LoVo (cell line): Measurements from ENCODE around the gene SPTY2D1.
"Not testable (repeated sequence)": the region's sequence is repeated elsewhere in the genome, so short reads cannot be mapped to it uniquely, and the experiment has no call there.

Source experiments
- DNase-seq: peaks from one replicate; pipeline ENCODE4 v3.0.0-alpha.2; 2016; ENCODE audit warnings: low spot score

Gene SPTY2D1, protein sequence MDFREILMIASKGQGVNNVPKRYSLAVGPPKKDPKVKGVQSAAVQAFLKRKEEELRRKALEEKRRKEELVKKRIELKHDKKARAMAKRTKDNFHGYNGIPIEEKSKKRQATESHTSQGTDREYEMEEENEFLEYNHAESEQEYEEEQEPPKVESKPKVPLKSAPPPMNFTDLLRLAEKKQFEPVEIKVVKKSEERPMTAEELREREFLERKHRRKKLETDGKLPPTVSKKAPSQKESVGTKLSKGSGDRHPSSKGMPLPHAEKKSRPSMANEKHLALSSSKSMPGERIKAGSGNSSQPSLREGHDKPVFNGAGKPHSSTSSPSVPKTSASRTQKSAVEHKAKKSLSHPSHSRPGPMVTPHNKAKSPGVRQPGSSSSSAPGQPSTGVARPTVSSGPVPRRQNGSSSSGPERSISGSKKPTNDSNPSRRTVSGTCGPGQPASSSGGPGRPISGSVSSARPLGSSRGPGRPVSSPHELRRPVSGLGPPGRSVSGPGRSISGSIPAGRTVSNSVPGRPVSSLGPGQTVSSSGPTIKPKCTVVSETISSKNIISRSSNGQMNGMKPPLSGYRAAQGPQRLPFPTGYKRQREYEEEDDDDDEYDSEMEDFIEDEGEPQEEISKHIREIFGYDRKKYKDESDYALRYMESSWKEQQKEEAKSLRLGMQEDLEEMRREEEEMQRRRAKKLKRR

DNA sequence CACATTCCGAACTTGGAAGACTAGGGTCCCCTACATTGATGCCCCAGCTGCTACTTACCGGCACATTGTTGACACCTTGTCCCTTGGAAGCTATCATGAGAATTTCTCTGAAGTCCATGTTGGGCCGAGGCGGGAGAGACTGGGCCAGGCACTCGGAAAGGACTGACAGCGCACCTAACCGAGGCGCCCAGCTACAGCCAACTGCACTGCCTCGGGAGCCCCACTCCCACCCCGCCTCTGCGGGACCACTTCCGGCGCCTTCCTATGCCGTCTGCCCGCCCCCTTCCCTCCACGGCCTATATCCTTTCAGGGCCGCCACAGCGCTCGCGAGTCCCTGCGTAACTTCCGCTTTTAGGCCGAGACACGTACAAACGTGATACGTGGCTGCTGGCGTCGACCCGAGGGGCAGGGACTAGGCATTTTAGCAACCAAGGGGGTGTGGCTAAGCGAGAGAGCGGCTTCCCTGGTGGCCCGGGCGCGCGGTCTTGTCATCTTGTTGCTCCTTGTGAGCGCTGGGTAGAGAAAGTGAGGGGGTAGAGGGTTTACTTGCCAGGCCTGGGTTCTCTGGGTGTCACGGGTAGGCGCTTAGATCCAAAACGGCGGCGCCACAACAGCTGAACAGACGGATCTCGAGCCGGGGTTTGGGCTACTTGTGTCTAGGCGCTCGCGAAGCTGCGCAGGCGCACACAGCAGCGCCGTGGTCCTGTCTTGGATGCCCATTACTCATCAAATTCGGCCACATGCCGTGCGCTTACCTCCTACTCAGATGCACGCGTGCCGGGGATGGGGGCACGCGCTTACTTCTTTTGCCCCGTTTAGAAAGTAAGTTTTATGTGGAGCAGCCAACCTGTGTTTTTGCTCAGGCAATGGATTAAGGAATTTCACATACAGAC, at the start of gene SPTY2D1:
Gene SPTY2D1, minus strand, starts transcription at position 203 of the 893 bp plus-strand sequence. Its CDS starts 85 bp downstream, at position 118.
- peak; percentile 97 for DNase-seq

DNA sequence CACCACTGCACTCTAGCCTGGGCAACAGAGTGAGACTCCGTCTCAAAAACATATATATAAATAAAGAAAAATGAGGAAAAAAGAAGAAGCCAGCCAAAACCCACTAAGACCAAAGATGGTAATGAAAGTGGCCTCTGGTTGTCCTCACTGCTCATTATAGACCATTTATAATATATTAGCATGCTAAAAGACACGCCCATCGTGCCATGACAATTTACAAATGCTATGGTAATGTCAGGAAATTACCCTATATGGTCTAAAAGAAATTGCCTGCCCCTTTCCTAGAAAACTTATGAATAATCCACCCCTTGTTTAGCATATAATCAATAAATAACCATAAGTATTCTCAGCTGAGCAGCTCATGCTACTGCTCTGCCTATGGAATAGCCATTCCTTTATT, 48.3 kb upstream of the SPTY2D1 start:
- no peak for DNase-seq

DNA sequence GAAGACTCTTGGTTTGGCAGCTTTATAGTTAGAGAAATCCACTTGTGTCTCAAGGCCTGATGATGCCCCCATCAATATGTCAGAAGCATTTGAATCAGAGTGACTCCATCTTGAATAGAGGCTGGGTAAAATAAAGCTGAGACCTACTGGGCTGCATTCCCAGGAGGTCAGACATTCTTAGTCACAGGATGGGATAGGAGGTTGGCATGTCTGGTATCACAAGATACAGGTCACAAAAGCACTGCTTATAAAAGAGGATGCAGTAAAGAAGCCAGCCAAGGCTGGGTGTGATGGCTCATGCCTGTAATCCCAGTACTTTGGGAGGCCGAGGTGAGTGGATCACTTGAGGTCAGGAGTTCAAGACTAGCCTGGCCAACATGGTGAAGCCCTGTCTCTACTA, 47.8 kb upstream of the SPTY2D1 start:
- not testable (repeated sequence) for DNase-seq

DNA sequence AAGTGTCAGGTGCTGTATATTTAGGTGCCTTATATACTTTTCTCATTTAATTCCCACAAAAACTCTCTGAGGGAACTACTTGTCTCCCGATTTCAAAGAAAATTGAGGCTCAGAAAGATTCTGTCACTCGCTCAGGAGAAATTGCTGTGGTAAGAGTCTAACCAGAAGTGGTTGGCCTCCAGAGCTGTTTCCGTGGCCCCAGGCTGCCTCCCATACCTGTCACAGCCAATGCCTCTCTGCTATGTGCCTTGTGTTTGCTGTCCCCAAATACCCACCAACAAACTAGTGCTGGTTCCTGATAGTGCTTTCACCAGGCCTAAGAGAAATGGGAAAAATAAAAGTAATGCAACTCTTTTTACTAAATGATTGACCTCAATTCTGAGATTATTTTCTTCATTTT, 43.4 kb upstream of the SPTY2D1 start:
- DNase-seq = no peak

DNA sequence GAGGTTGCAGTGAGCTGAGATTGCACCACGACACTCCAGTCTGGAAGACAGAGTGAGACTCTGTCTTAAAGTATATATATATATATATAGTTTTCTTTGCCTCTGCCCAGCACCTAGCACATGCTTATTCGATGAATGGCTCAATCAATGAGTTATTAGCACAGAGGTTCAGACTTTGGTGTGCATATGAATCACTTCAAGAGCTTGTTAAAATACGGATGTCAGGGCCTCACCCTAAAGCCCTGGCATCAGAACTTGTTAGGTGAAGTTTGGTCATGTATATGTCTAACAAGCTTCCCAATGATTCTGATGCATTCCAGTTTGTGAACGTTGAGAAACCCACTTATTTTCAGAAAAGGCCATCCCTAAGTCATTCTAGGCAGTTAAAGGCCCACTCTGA, 42.7 kb upstream of the SPTY2D1 start:
- DNase-seq = no peak

DNA sequence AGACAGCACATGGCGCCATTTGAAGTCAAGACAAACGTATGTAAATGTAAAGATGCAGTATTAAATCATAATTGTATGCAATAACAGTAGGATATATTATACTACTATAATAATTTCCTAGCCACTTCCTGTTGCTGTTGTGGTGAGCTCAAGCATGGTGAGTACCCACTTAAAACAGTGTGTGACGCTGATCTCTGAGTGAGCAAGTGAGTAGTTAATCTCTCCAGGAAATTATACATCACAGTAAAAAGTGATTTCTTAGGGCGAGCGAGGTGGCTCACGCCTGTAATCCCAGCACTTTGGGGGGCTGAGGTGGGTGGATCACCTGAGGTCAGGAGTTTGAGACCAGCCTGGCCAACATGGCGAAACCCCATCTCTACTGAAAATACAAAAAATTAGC, 38.1 kb upstream of the SPTY2D1 start:
- not testable (repeated sequence) for DNase-seq

DNA sequence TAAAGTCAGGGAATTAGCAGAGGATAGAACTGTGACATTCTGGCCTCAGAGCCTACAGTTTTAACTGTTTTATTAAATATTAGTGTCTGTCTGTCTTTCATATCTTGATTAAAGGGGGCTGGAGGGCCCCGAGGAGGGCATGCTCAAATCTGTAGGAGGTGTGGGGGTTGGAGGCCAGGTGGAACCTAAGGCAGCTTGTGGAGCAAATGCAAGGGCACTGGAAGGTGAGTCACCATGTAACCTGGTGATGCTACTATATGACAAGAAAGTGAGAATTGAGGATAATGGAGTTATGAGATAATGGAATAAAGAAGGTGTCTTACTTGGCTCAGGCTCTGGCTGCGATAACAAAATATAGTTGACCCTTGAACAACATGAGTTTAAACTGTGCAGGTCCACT, 37.1 kb upstream of the SPTY2D1 start:
- no peak for DNase-seq

DNA sequence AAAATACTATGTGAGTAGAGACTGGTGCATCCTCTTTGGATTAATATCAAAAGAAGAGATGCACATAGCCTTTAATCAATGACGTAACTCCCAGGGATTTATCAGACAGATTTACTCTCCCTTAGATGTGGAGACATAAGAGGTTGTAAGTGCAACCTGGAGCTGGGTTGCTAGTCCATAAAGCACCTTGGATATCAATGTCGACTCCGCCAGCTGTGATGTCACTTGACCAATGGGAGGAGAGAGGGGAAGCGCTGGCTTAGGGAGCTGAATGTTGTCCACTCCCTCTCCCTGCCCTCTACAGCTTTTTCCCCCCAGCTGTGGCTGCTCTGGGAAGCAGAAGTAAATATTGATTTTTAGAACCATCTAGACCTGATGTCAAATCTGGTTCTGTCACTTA, 35.6 kb upstream of the SPTY2D1 start:
- DNase-seq = no peak

DNA sequence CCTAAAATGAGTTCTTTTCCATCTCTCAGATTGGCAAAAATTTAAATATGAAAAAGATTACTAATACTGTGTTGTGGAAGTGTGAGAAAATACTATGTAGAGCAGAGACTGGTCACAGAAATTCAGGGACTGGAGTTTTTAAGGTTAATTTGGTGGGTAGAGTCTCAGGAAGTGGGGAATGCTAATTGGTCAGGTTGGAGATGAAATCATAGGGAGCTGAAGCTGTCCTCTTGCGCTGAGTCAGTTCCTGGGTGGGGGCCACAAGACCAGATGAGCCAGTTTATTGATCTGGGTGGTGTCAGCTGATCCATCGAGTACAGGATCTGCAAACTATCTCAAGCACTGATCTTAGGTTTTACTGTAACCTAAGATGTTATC, 35.1 kb upstream of the SPTY2D1 start:
- DNase-seq = no peak

DNA sequence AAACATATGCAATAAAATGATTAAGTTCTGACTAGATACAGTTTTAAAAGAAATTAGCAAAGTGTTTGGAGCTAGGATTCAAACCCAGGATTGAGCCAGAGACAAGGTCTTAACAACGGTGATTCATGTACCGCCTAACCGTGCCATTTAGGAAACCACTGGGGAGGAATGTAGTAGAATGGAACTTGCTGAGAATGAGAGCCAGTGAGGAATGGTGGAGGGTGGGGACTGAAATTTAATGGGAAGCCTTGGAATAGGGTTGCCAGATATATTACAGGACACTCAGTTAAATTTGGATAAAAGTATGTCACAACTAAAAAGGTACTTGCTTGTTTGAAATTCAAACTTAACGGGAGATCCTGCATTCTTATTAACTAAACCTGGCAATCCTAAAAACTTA, 34.0 kb upstream of the SPTY2D1 start:
- no peak for DNase-seq

DNA sequence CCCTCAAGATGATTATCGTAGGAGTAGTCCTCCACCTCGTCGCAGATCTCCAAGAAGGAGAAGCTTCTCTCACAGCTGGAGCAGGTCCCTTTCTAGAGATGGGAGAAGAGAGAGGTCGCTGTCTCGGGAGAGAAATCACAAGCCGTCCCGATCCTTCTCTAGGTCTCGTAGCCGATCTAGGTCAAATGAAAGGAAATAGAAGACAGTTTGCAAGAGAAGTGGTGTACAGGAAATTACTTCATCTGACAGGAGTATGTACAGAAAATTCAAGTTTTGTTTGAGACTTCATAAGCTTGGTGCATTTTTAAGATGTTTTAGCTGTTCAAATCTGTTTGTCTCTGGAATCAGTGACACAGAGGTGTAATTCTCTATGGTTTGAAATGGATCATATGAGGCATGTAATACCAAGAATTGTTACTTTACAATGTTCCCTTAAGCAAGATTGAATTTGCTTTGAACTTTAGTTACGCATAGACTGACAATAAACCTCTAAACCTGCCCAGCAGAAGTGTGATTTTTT, 31.3 kb upstream of the SPTY2D1 start:
- DNase-seq = not testable (repeated sequence)

DNA sequence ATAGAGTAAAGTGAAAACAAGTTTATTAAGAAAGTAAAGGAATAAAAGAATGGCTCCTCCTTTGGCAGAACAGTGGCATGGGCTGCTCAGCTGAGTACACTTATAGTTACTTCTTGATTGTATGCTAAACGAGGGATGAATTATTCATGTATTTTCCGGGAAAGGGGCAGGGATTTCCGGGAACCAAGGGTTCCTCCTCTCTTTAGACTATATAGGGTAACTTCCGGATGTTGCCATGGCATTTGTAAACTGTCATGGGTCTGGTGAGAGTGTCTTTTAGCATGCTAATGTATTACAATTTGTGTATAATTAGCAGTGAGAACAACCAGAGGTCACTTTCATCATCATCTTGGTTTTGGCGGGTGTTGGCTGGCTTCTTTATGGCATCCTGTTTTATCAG, 23.5 kb upstream of the SPTY2D1 start:
- no peak for DNase-seq

DNA sequence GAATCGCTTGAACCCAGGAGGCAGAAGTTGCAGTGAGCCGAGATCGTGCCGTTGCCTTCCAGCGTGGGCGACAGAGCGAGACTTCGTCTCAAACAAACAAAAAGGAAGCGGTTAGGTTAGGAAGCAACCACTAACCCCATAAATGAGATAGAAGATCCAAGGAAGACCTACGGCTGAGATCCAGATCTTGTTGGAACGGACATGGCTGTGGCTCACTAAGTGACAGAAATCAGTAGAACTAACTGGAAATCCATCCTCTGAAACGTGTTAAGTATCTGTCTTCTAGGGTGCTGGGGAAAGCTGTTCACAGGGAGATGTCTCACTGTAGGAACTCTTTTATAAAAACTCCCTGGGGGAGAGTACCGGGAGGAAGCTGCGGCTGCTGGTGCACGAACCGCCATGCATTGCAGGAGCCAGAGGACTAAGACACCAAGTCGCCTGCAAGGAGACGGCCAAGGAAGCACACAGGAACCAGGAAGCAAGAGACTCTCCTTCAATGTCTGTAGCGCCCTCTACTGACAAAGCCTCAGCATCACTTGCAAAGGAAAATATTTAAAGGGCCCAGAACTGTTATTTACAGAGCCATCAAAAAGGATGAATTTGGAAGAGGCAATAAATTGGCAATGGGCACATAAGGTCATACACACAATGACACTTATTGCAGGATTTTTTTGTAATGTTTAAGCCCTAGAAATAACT, 16.9 kb upstream of the SPTY2D1 start:
- DNase-seq = peak; percentile 65

DNA sequence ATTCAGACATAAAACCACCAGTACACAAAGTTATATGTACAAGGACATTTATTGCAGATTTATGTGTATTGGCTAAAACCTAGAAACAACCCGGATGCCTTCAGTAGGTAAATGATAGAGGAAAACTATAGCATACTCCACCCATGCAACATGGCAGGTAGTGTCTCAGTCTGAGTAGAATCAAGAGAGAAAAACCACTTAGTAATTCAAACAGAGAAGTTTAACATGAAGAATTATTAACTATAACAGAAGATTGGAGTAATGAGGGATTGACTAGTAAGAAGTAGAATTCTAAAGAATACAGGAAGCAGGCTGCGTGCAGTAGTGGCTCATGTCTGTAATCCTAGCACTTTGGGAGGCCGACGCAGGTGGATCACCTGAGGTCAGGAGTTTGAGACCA, 16.2 kb upstream of the SPTY2D1 start:
- no peak for DNase-seq

DNA sequence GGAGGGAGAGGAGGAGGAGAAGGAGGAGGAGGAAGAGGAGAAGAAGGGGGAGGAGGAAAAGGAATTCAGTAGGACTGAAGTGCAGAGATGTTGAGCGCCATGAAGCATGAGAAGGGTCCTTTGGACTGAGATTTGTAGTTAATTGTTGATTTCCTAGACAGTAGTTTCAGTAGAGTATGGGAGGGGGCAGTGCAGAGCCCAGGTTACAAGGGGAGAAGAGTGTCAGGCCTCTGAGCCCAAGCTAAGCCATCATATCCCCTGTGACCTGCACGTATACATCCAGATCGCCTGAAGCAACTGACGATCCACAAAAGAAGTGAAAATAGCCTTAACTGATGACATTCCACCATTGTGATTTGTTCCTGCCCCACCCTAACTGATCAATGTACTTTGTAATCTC, 8.9 kb upstream of the SPTY2D1 start:
- not testable (repeated sequence) for DNase-seq

DNA sequence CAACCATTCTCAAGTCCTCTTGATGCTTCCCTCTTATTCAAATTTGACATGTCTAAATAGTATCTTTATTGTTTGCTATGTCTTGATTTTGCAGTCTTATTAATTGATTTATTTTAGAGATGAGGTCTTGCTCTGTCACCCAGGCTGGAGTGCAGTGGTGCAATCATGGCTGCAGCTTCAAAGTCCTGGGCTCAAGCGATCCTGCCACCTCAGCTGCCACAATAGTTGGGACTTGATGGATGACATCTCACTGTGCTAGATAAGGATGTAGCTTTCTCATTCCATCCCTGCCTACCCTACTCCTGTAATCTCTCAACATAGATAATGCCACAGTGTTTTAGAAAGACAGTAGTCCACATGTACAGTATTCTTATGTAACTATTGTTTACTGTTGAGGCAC, 7.5 kb upstream of the SPTY2D1 start:
- no peak for DNase-seq

DNA sequence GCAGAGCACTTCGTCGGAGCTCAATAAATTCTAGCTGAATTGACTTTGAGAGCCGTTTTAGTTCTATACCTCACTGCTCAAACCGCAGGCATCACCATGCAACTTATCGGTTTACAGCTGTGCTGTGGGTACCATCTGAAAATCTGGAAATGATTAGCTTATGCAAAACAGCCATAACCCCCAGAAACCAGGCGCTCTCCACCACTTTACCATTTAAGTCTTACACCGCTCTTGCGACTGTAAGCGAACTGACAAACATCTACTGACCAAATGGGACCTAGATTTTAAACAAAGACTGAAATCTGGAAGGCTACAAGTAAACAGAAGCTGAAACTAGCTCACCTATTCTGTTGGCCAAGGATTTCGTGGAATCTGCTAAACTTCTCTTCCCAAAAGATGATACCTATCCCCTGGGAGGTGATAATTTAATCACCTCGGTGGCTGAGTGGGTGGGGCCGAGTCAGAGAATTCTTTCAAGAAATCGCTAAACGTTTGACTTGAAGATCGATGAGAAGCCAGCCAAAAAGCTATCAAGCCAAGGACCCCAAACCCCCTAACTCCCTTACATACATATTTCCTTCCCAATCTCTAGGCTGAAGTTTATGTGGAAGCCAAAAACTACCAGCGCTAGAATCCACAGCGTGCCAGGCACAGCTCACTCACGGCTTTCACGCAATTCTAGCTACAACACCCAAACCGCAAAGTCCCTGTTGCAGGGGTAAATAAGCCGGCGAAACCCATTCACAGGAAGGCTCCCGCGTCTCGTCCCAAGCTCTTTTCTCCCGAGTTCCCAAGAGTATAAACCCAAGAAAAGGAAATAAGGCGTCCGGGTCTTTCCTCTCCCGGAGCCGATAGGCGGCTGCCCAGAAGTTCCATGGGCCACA, 644 bp downstream of the SPTY2D1 start:
- no peak for DNase-seq

DNA sequence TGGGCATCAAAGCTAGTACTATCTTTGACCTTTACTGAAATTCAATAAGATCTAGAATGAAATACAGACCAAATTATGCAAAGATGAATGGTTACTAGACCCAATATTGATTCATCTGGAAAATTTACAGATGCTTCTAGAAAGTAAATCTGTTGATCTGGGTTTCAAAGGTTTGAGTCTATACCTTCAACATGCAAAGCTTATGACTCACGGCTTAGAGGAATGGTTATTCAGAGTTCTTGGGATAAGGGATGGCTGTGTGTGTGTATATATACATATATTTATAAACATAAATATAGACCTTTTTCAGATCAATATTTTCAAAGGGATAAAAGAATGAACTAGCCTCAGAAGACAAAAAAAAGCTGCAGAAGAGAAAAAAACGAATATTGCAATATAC, 1.3 kb downstream of the SPTY2D1 start:
- no peak for DNase-seq

DNA sequence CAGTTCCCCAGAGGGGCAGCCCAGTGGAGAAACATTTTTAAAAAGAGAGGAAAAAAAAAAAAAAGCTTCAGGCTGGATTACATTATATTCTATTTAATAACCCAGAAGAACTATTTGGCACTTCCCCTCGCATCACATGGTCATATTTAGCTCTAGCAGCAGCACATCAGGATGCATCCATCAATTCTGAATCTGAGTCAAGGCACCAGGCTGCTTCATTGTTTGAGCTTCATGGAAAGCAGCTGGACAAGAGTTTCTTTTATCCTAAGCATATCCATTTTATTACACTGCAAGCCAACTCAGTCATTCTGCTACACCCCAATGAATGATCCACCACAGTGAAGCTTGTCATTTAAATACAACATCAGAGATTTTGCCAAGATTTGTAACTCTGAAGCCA, 10.0 kb downstream of the SPTY2D1 start:
- DNase-seq = no peak

DNA sequence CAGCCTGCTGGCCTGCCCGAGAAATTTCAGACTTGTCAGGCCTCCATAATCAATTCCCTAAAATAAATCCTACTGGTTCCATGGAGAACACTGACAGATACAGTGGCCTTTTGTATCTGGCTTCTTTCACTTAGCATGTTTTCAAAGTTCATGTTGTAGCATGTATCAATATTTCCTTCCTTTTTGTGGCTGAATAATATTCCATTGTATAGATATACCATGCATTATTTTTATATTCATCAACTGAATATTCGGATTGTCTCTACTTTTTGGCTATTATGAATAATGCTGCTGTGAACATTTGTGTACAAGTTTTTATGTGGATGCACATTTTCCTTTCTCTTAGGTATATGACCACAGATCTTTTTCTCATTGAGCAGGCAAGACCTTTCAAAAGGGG, 10.4 kb downstream of the SPTY2D1 start:
- DNase-seq = no peak
